Panc1 (cell line): ENCODE results near the gene SPEM1. TPM values are rescaled to one million over a fixed set of nuclear protein-coding genes. Genes with fewer than 3 reads are reported as not detected.

Source experiments
- ATAC-seq: fragments of 200-7000 bp; cut with Tn5 transposase; 2 replicates; pipeline ENCODE4 v1.9.1; 2020; ENCODE audit warnings: mild to moderate bottlenecking, moderate library complexity
- BruUV-seq: library from RNA; stranded (reverse); fragments of 400-500 nt; replicated peaks from 2 replicates; lab custom pipeline; 2021; lab: Mats Ljungman, UMichigan
- CTCF ChIA-PET: fragments of 300-600 bp; sonication (Branson Sonifier 250); formaldehyde crosslinking; loops from one replicate; lab custom pipeline; 2022; ENCODE audit warnings: antibody characterized with exemption; lab: Charles Lee
- POLR2A ChIA-PET: fragments of 300-600 bp; sonication (Branson Sonifier 250); formaldehyde crosslinking; loops from one replicate; lab custom pipeline; 2022; ENCODE audit warnings: antibody characterized with exemption; lab: Charles Lee
- DNase-seq: peaks from one replicate; pipeline ENCODE4 v3.0.0-alpha.2; 2010; ENCODE audit warnings: low read depth, low spot score
- H3K27ac ChIP-seq: 2 replicates; pipeline ENCODE4 v1.5.1; 2011; ENCODE audit warnings: mild to moderate bottlenecking, low read length, inconsistent platforms
- H3K27me3 ChIP-seq: fragments of 200-500 bp; sonication (Bioruptor generic); 2 replicates; pipeline ENCODE4 v1.6.0; 2014; ENCODE audit warnings: low read length, inconsistent platforms; ENCODE audit not compliant: control insufficient read depth, insufficient read depth
- H3K36me3 ChIP-seq: fragments of 200-500 bp; sonication (Bioruptor generic); 2 replicates; pipeline ENCODE4 v1.5.1; 2014; ENCODE audit warnings: inconsistent platforms, mild to moderate bottlenecking, low read length, moderate library complexity; ENCODE audit not compliant: control insufficient read depth, insufficient read depth
- H3K4me1 ChIP-seq: 2 replicates; pipeline ENCODE4 v1.5.1; 2011; ENCODE audit warnings: inconsistent platforms, mild to moderate bottlenecking, low read length, moderate library complexity; ENCODE audit not compliant: control insufficient read depth, insufficient read depth
- H3K4me3 ChIP-seq, 2 experiments: 2 replicates each; pipeline ENCODE4 v1.5.1; 2011 to 2012; ENCODE audit warnings: low read depth in 2 of 2, low read length in 2 of 2, mild to moderate bottlenecking in 2 of 2, inconsistent platforms in 1 of 2, moderate library complexity in 1 of 2
- H3K9me3 ChIP-seq: fragments of 200-500 bp; sonication (Bioruptor generic); 2 replicates; pipeline ENCODE4 v1.5.1; 2014; ENCODE audit warnings: low read depth, mild to moderate bottlenecking, inconsistent platforms, low read length, moderate library complexity; ENCODE audit not compliant: control insufficient read depth, insufficient read depth
- CTCF ChIP-seq: fragments of 450-650 bp; IDR thresholded peaks from 2 replicates; pipeline ENCODE4 v1.5.1; 2017; ENCODE audit warnings: mild to moderate bottlenecking
- POLR2AphosphoS5 ChIP-seq: IDR thresholded peaks from 2 replicates; pipeline ENCODE4 v1.6.1; 2012; ENCODE audit warnings: mild to moderate bottlenecking, low read depth, low read length, moderate library complexity
- REST ChIP-seq, 2 experiments: IDR thresholded peaks; 2 replicates each; pipeline ENCODE4 v1.6.1; 2011 to 2012; ENCODE audit warnings: low read depth in 2 of 2, control low read depth in 1 of 2, low read length in 1 of 2, mild to moderate bottlenecking in 1 of 2, moderate library complexity in 1 of 2; ENCODE audit not compliant: insufficient read depth in 1 of 2
- SIN3A ChIP-seq: IDR thresholded peaks from 2 replicates; pipeline ENCODE4 v1.6.1; 2012; ENCODE audit warnings: low read depth, mild to moderate bottlenecking, low read length, moderate library complexity, borderline replicate concordance; ENCODE audit not compliant: insufficient read depth
- TCF7L2 ChIP-seq: IDR thresholded peaks from 2 replicates; pipeline ENCODE4 v1.6.1; 2011; ENCODE audit warnings: mild to moderate bottlenecking, low read depth, low read length, inconsistent platforms
- in situ Hi-C: cut with HindIII; loops from 2 replicates; pipeline ENCODE4 v1.10.0; 2016; ENCODE audit warnings: low sequenced_read_pairs, low pct_unique_long_range_greater_than_20kb
- intact Hi-C: fragments of 100-400 bp; cut with micrococcal nuclease; formaldehyde crosslinking; loops from one replicate; pipeline ENCODE4 v1.10.0; 2022; ENCODE audit not compliant: unreplicated experiment
- total RNA-seq: library from RNA; stranded (reverse); gene quantifications from one replicate; pipeline ENCODE4 v1.2.1, GENCODE V29; 2021; ENCODE audit not compliant: unreplicated experiment

Gene SPEM1
- total RNA-seq, 1 experiment from 2014 or later, result not detected

- Histone ChIP-seq H3K27ac (no peak overlapping the region), H3K27me3 (no peaks in the 10 kb centered on the region), H3K4me1 (no peaks in the 10 kb centered on the region), H3K9me3 (no peaks in the 10 kb centered on the region), H3K36me3 (no peaks in the 10 kb centered on the region), H3K4me3 (no peak overlapping the region)
- ATAC-seq (no peak), DNase-seq (no peak)
- in situ Hi-C loops (no loop called here), intact Hi-C loops (loop anchor here (10.0 kb wide), 1 partner anchor 77 kb away; the partner anchor contains the start of genes KCTD11 and TMEM95)
- TF ChIP-seq CTCF (no peak), TCF7L2 (no peak), POLR2AphosphoS5 (no peak), SIN3A (no peak), REST (IDR thresholded peaks at IDR 0.05; ENCODE audit: insufficient read depth in 1 of 2, low read depth in 2 of 2, low read length in 1 of 2) (no peak)
- ChIA-PET POLR2A (no interaction called here), CTCF (no interaction called here)
- BruUV-seq, result no TSS peak
These were observed 12.2 kb downstream of the SPEM1 start for GRCh38 chr17:7432296-7432695.

- TSS peak; percentile 96 for BruUV-seq
- in situ Hi-C loops (no loop called here), intact Hi-C loops (loop anchor here (10.0 kb wide), 1 partner anchor 81 kb away; the partner anchor contains the start of genes KCTD11 and TMEM95)
- H3K4me1 ChIP-seq, result peaks cover 9% of the 10 kb centered on the region
- H3K27ac ChIP-seq, result peak overlapping the region; percentile 77
- DNase-seq (no peak), ATAC-seq (peak; percentile 28)
- ChIA-PET POLR2A (interaction anchor here (0.5 to 1.1 kb wide), 8 partner anchors 18 to 86 kb away, joined by 3 to 9 read pairs (median 4); partner anchors contain the start of gene TMEM256), CTCF (interaction anchor here (1.3 to 1.9 kb wide), 2 partner anchors 19 to 80 kb away, joined by 5 to 11 read pairs; partner anchors contain the start of gene TMEM95)
- no peaks in the 10 kb centered on the region for H3K9me3 ChIP-seq
- H3K4me3 ChIP-seq, result peak overlapping the region; percentile 64 to 80
- no peaks in the 10 kb centered on the region for H3K27me3 ChIP-seq
- TF ChIP-seq POLR2AphosphoS5 (no peak), TCF7L2 (no peak), CTCF (no peak), SIN3A (peak; percentile 54; the same call in 1 of the 2 replicates), REST (IDR thresholded peaks at IDR 0.05; ENCODE audit: insufficient read depth in 1 of 2, low read depth in 2 of 2, low read length in 1 of 2) (no peak)
- no peaks in the 10 kb centered on the region for H3K36me3 ChIP-seq
These were observed 15.8 kb downstream of the SPEM1 start for GRCh38 chr17:7435676-7436555.
